NCI-H2029 (cell line): ENCODE measurements around the gene MAST2.
"Not testable (repeated sequence)": the region's sequence is repeated elsewhere in the genome, so short reads cannot be mapped to it uniquely, and the experiment has no call there.

ENCODE experiments used
- DNase-seq: peaks from one replicate; lab custom pipeline; 2025; lab: John Stamatoyannopoulos, UW

Gene MAST2

GRCh38 chr1:46021046-46021996, 217.9 kb downstream of the MAST2 start:
- DNase-seq, result peak; percentile 89

- DNase-seq, result no peak
Measured at GRCh38 chr1:46026531-46026930, 223.1 kb downstream of the MAST2 start.

- no peak for DNase-seq
Measured at GRCh38 chr1:46027788-46028573, 224.6 kb downstream of the MAST2 start.

- DNase-seq, result no peak
Measured at GRCh38 chr1:46030074-46030870, 226.9 kb downstream of the MAST2 start.

GRCh38 chr1:46030876-46031660, 227.7 kb downstream of the MAST2 start:
- no peak for DNase-seq

- DNase-seq, result no peak
Measured at GRCh38 chr1:46034601-46035516, 231.4 kb downstream of the MAST2 start.

GRCh38 chr1:46036894-46037839, 233.8 kb downstream of the MAST2 start:
- DNase-seq, result peak; percentile 89

GRCh38 chr1:46039571-46040052, 236.2 kb downstream of the MAST2 start:
- peak; percentile 96 for DNase-seq

- DNase-seq, result no peak
Measured at GRCh38 chr1:46041551-46041950, 238.1 kb downstream of the MAST2 start.

GRCh38 chr1:46041974-46042373, 238.6 kb downstream of the MAST2 start:
- peak; percentile 38 for DNase-seq

GRCh38 chr1:46043458-46044017, 240.1 kb downstream of the MAST2 start:
- DNase-seq, result no peak

GRCh38 chr1:46044116-46044515, 240.7 kb downstream of the MAST2 start:
- DNase-seq, result no peak

- peak; percentile 70 for DNase-seq
Measured at GRCh38 chr1:46053734-46054133, 250.3 kb downstream of the MAST2 start.

- no peak for DNase-seq
Measured at GRCh38 chr1:46056325-46056724, 252.9 kb downstream of the MAST2 start.

GRCh38 chr1:46057215-46057614, 253.8 kb downstream of the MAST2 start:
- DNase-seq, result not testable (repeated sequence)

- DNase-seq, result no peak
Measured at GRCh38 chr1:46057781-46058180, 254.4 kb downstream of the MAST2 start.

GRCh38 chr1:46058936-46059335, 255.5 kb downstream of the MAST2 start:
- no peak for DNase-seq

GRCh38 chr1:46061146-46061545, 257.7 kb downstream of the MAST2 start:
- no peak for DNase-seq
